K562 (cell line): ENCODE results near the gene ANKRD27. TPM values are rescaled to one million over a fixed set of nuclear protein-coding genes. Genes with fewer than 3 reads are reported as not detected.

Experiments used
- ATF6 ChIP-seq: sonication (generic); formaldehyde crosslinking; IDR thresholded peaks from 2 replicates; pipeline ENCODE4 v1.4.0; 2020; ENCODE audit warnings: mild to moderate bottlenecking, missing genetic modification reagents
- CHCHD3 ChIP-seq: fragments of 250-450 bp; sonication (Bioruptor Pico); IDR thresholded peaks from 2 replicates; pipeline ENCODE4 v2.1.2; 2022; ENCODE audit warnings: mild to moderate bottlenecking
- EHMT2 ChIP-seq: fragments of 450-650 bp; IDR thresholded peaks from 2 replicates; pipeline ENCODE4 v1.6.1; 2018; ENCODE audit warnings: antibody characterized with exemption
- GTF2F1 ChIP-seq: IDR thresholded peaks from 2 replicates; pipeline ENCODE4 v1.6.1; 2011; ENCODE audit warnings: low read depth, low read length, improper control_type of control experiment
- HNRNPK ChIP-seq: fragments of 200-400 bp; formaldehyde crosslinking; IDR thresholded peaks from one replicate; pipeline ENCODE4 v1.6.1; 2018; ENCODE audit warnings: mild to moderate bottlenecking, low read depth, low read length; ENCODE audit not compliant: poor library complexity, severe bottlenecking
- HNRNPLL ChIP-seq: fragments of 200-400 bp; formaldehyde crosslinking; IDR thresholded peaks from 2 replicates; pipeline ENCODE4 v1.6.1; 2017; ENCODE audit warnings: low read length, low read depth, mild to moderate bottlenecking; ENCODE audit not compliant: poor library complexity, severe bottlenecking
- KLF6 ChIP-seq: fragments of 250-450 bp; sonication (Bioruptor Pico); IDR thresholded peaks from 2 replicates; pipeline ENCODE4 v1.4.0; 2020; ENCODE audit warnings: mild to moderate bottlenecking, moderate library complexity, borderline replicate concordance
- MAX ChIP-seq: sonication (generic); formaldehyde crosslinking; IDR thresholded peaks from 2 replicates; pipeline ENCODE4 v1.9.0; 2022; ENCODE audit warnings: mild to moderate bottlenecking, missing genetic modification reagents
- MCM7 ChIP-seq, 2 experiments: fragments of 450-650 bp; IDR thresholded peaks; 2 replicates each; pipeline ENCODE4 v1.6.1; 2016 to 2018
- MLX ChIP-seq, 2 experiments: fragments of 450-650 bp in 1 of 2; sonication (generic) in 1 of 2; formaldehyde crosslinking; conservative IDR thresholded peaks; 2 replicates each; pipeline versions ENCODE4 v1.4.0 to v1.8.1; 2020 to 2022; ENCODE audit warnings: mild to moderate bottlenecking in 1 of 2, missing genetic modification reagents in 1 of 2
- NCOA2 ChIP-seq, 2 experiments: fragments of 450-650 bp; IDR thresholded peaks; 2 replicates each; pipeline ENCODE4 v1.6.1; 2018; ENCODE audit warnings: mild to moderate bottlenecking in 2 of 2, moderate library complexity in 1 of 2; ENCODE audit not compliant: partially characterized antibody in 2 of 2
- NONO ChIP-seq, 2 experiments: fragments of 200-400 bp in 1 of 2; fragments of 450-650 bp in 1 of 2; formaldehyde crosslinking in 1 of 2; IDR thresholded peaks; 2 replicates each; pipeline ENCODE4 v1.6.1; 2017; ENCODE audit warnings: low read depth in 2 of 2, mild to moderate bottlenecking in 2 of 2, moderate library complexity in 2 of 2, low read length in 1 of 2
- PHTF2 ChIP-seq: fragments of 250-450 bp; sonication (Bioruptor Pico); IDR thresholded peaks from 2 replicates; pipeline ENCODE4 v1.5.0; 2021; ENCODE audit warnings: mild to moderate bottlenecking
- RBM17 ChIP-seq: fragments of 200-400 bp; formaldehyde crosslinking; IDR thresholded peaks from 2 replicates; pipeline ENCODE4 v1.6.1; 2017; ENCODE audit warnings: low read depth, mild to moderate bottlenecking, low read length, borderline replicate concordance
- RBM34 ChIP-seq: fragments of 200-400 bp; formaldehyde crosslinking; IDR thresholded peaks from 2 replicates; pipeline ENCODE4 v1.6.1; 2018; ENCODE audit warnings: low read length, borderline replicate concordance; ENCODE audit not compliant: insufficient read depth
- RFX7 ChIP-seq: fragments of 250-450 bp; sonication (Bioruptor Pico); IDR thresholded peaks from 2 replicates; pipeline ENCODE4 v1.5.1; 2021; ENCODE audit warnings: mild to moderate bottlenecking
- SP1 ChIP-seq: sonication (generic); formaldehyde crosslinking; IDR thresholded peaks from 2 replicates; pipeline ENCODE4 v1.8.1; 2022; ENCODE audit warnings: mild to moderate bottlenecking, missing genetic modification reagents
- TAF15 ChIP-seq: fragments of 200-400 bp; formaldehyde crosslinking; IDR thresholded peaks from 2 replicates; pipeline ENCODE4 v1.6.1; 2017; ENCODE audit warnings: mild to moderate bottlenecking, low read depth, low read length, moderate library complexity
- THAP7 ChIP-seq: fragments of 250-450 bp; sonication (Bioruptor Pico); IDR thresholded peaks from 2 replicates; pipeline ENCODE4 v1.5.0; 2021
- ZBTB7A ChIP-seq: IDR thresholded peaks from 2 replicates; pipeline ENCODE4 v1.6.1; 2011; ENCODE audit warnings: low read depth, mild to moderate bottlenecking, low read length, moderate library complexity, borderline replicate concordance; ENCODE audit not compliant: control insufficient read depth
- ZNF184 ChIP-seq: sonication (generic); formaldehyde crosslinking; IDR thresholded peaks from 2 replicates; pipeline ENCODE4 v1.5.0; 2020; ENCODE audit warnings: missing genetic modification reagents
- ZNF197 ChIP-seq: fragments of 200-800 bp; sonication (Bioruptor generic); IDR thresholded peaks from 2 replicates; pipeline ENCODE4 v1.6.1; 2016; ENCODE audit warnings: low read depth, missing genetic modification characterization, missing compliant biosample characterization
- ZNF232 ChIP-seq: sonication (generic); formaldehyde crosslinking; IDR thresholded peaks from 2 replicates; pipeline ENCODE4 v1.8.0; 2022; ENCODE audit warnings: mild to moderate bottlenecking, missing genetic modification reagents
- ZNF655 ChIP-seq: fragments of 250-450 bp; sonication (Bioruptor Pico); IDR thresholded peaks from 2 replicates; pipeline ENCODE4 v1.5.0; 2021
- polyA plus RNA-seq, 8 experiments: library from polyadenylated mRNA; depleted of rRNA in 4 of 8; stranded (reverse) in 5 of 8; unstranded in 3 of 8; fragments of >200 nt; fragmentation: Nextera tagmentation in 2 of 8; fragmentation: Illumina TruSeq in 1 of 8; extraction: Ambion mirVana in 2 of 8; extraction: Trizol in 1 of 8; gene quantifications; 2 replicates each; pipeline versions ENCODE4 v1.2.1 to v1.2.3, GENCODE V29; 2011 to 2014; ENCODE audit warnings: inconsistent platforms in 1 of 8, missing spikeins in 1 of 8
- total RNA-seq, 7 experiments: library from RNA; depleted of rRNA in 6 of 7; stranded (reverse); fragments of >200 nt in 6 of 7; fragmentation: Illumina TruSeq in 2 of 7; extraction: Trizol in 2 of 7; gene quantifications; 2 replicates each; pipeline versions ENCODE4 v1.2.1 to v1.2.3, GENCODE V29; 2011 to 2021; ENCODE audit warnings: low replicate concordance in 1 of 7

ANKRD27 gene
- total and polyA plus RNA-seq, 9 of the 15 experiments (the other 6 are each of a cell fraction or from before 2014, with no cell fraction given), result 5.3 to 71.3 (median 54.2) TPM

GRCh38 chr19:32671883-32672593 is 2.9 kb downstream of the ANKRD27 start (continued):
- TF ChIP-seq ATF6 (CRISPR knock-in tag) (no peak), NONO (IDR thresholded peaks at IDR 0.05; ENCODE audit: low read depth in 2 of 2, low read length in 1 of 2) (peak in 1 of 2 experiments; percentile 49; a peak in 1 of 4 replicates), SP1 (CRISPR knock-in tag) (no peak), HNRNPLL (no peak), ZNF184 (CRISPR knock-in tag) (no peak), NCOA2 (IDR thresholded peaks at IDR 0.05; ENCODE audit: partially characterized antibody in 2 of 2) (no peak), ZNF197 (peak; percentile 64; the same call in 1 of the 2 replicates), CHCHD3 (CRISPR knock-in tag) (no peak), THAP7 (CRISPR knock-in tag) (no peak), RBM17 (no peak), ZNF232 (CRISPR knock-in tag) (no peak), MAX (CRISPR knock-in tag) (peak; percentile 95), ZBTB7A (peak; percentile 77; the same call in 1 of the 2 replicates), RFX7 (CRISPR knock-in tag) (no peak), RBM34 (no peak), MCM7 (IDR thresholded peaks at IDR 0.05) (no peak), EHMT2 (no peak), ZNF655 (CRISPR knock-in tag) (no peak), TAF15 (no peak), GTF2F1 (no peak), MLX (CRISPR knock-in tag; conservative IDR thresholded peaks at IDR 0.05) (no peak), PHTF2 (CRISPR knock-in tag) (no peak), KLF6 (no peak), HNRNPK (no peak)
